Measurements from ENCODE around the gene RFX7.

RFX7 gene

DNA sequence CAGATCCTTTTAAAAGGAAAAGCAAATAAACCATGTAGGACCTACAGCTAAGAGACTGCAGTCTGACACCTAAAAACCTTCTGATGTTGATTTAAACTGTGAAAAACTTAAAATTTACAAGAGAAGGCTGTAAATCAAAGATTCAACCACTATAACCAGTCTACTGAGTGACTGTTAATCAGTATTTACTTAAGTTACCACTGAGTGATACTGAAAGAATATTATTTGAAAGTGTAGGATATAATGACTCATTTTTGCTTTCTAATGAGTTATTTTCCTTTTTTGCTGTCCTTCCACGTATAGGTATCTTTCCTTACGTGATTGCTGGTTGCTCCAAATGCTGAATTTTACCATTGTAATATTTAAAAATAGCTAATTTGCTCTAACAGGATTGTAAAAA, 44.6 kb downstream of the RFX7 start:
- Histone ChIP-seq H3K4me1 (ENCODE audit: control insufficient read depth in 1 of 2, insufficient read depth in 2 of 2, low read length in 2 of 2) (no peaks in the 10 kb centered on the region), H4K12ac (ENCODE audit: low read depth, low read length) (no peak overlapping the region), H3K4me2 (ENCODE audit: low read length) (no peak overlapping the region), H2AFZ (ENCODE audit: insufficient read depth, low read length, poor library complexity) (no peak overlapping the region), H3K27me3 (ENCODE audit: insufficient read depth, low read length) (no peaks in the 10 kb centered on the region), H3K9me3 (ENCODE audit: insufficient read depth, low read depth, low read length) (no peaks in the 10 kb centered on the region), H3K27ac (ENCODE audit: low read depth, low read length) (no peak overlapping the region), H4K91ac (ENCODE audit: low read depth, low read length) (no peak overlapping the region), H3K18ac (ENCODE audit: low read length) (no peak overlapping the region), H3K14ac (ENCODE audit: low read length) (no peak overlapping the region), H3K9ac (ENCODE audit: low read length) (no peak overlapping the region), H2BK12ac (ENCODE audit: low read length) (no peak overlapping the region), H2AK5ac (ENCODE audit: low read length) (no peak overlapping the region), H2BK120ac (ENCODE audit: insufficient read depth, low read length, poor library complexity) (no peak overlapping the region), H3K23ac (ENCODE audit: low read length) (no peak overlapping the region), H3K4ac (ENCODE audit: low read depth, low read length) (no peak overlapping the region), H3K4me3 (ENCODE audit: low read depth, low read length) (no peak overlapping the region), H4K8ac (ENCODE audit: low read depth, low read length) (no peak overlapping the region), H3K79me2 (ENCODE audit: control insufficient read depth, insufficient read depth, low read length, poor library complexity) (peaks cover 2% of the 10 kb centered on the region), H3K36me3 (ENCODE audit: control insufficient read depth in 1 of 2, insufficient read depth in 2 of 2, low read length in 2 of 2) (peaks cover 0 to 1% of the 10 kb centered on the region in 2 experiments), H2BK5ac (ENCODE audit: low read depth, low read length, poor library complexity) (no peak overlapping the region), H3K79me1 (ENCODE audit: low read length) (no peaks in the 10 kb centered on the region)
- no peak for DNase-seq
- no CpG with 5 or more reads among the region's 2 CpGs for WGBS (ENCODE audit: extremely low coverage, insufficient coverage, insufficient read length)

DNA sequence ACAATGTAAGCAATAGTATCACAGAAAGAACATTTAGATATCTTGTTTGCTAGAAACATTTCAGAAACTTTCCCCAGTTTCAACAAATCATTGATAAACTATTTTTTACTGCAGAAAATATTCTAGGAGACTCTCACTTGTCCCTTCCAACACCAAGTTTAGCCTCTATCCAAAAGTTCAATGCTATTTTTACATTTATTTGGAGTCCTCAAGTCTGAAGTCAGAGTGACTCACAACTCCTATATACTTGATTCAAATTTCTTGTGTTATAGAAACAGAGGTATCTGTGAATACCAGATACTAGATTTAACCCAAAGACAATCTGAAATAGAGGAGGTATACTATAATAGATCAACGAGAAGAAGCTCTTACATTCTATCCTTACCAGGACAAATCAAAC, 49.6 kb downstream of the RFX7 start:
- Histone ChIP-seq H3K9ac (ENCODE audit: low read length) (no peak overlapping the region), H3K27me3 (ENCODE audit: insufficient read depth, low read length) (no peaks in the 10 kb centered on the region), H2BK12ac (ENCODE audit: low read length) (no peak overlapping the region), H2BK120ac (ENCODE audit: insufficient read depth, low read length, poor library complexity) (no peak overlapping the region), H2BK5ac (ENCODE audit: low read depth, low read length, poor library complexity) (no peak overlapping the region), H3K9me3 (ENCODE audit: insufficient read depth, low read depth, low read length) (no peaks in the 10 kb centered on the region), H4K12ac (ENCODE audit: low read depth, low read length) (no peak overlapping the region), H3K23ac (ENCODE audit: low read length) (no peak overlapping the region), H2AK5ac (ENCODE audit: low read length) (no peak overlapping the region), H3K4ac (ENCODE audit: low read depth, low read length) (no peak overlapping the region), H3K79me2 (ENCODE audit: control insufficient read depth, insufficient read depth, low read length, poor library complexity) (peaks cover 1% of the 10 kb centered on the region), H3K79me1 (ENCODE audit: low read length) (no peaks in the 10 kb centered on the region), H3K4me2 (ENCODE audit: low read length) (no peak overlapping the region), H3K36me3 (ENCODE audit: control insufficient read depth in 1 of 2, insufficient read depth in 2 of 2, low read length in 2 of 2) (no peaks in the 10 kb centered on the region), H3K27ac (ENCODE audit: low read depth, low read length) (no peak overlapping the region), H2AFZ (ENCODE audit: insufficient read depth, low read length, poor library complexity) (no peak overlapping the region), H3K4me1 (ENCODE audit: control insufficient read depth in 1 of 2, insufficient read depth in 2 of 2, low read length in 2 of 2) (no peaks in the 10 kb centered on the region), H3K18ac (ENCODE audit: low read length) (no peak overlapping the region), H3K4me3 (ENCODE audit: low read depth, low read length) (no peak overlapping the region), H4K8ac (ENCODE audit: low read depth, low read length) (no peak overlapping the region), H3K14ac (ENCODE audit: low read length) (no peak overlapping the region), H4K91ac (ENCODE audit: low read depth, low read length) (no peak overlapping the region)
- DNase-seq = no peak
- WGBS (ENCODE audit: extremely low coverage, insufficient coverage, insufficient read length) = no CpG with 5 or more reads among the region's 1 CpG

DNA sequence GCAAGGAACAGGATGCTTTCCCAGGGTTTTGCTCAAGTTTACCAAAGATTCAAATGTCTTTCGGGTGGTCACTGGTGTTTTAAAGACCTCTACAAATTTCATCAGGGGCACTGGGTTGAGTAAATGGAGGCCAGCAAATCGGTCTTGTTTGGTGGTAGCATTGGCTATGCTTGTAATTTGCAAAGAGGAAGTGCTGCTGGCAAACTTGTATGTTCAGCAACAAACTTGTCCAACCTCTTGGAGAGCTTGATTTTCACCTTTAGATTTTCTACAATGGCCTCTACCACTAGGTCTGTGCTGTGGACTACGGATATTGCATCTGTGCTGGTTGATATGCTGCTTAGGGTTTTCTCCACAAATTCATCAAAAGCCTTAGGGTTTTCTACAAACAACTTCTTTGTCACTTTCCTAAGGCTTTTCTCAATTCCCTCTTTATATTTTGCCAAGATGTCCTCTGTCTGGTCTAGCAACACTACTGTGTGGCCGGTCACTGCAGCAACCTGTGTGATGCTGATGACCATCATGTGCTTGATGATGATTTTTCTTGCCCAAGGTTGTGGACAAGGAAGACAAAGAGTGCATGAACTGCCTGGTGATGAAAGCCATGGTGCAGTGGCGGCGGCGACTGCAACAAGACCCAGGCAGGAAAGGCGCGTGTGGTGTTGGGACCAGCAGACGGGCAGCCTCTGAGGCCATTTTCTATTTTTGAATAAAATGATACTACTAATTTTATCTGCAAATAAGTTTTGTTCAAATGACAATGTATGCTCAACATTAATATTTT, 50.8 kb downstream of the RFX7 start:
- Histone ChIP-seq H3K4me3 (ENCODE audit: low read depth, low read length) (no peak overlapping the region), H3K4me2 (ENCODE audit: low read length) (no peak overlapping the region), H2AK5ac (ENCODE audit: low read length) (no peak overlapping the region), H2AFZ (ENCODE audit: insufficient read depth, low read length, poor library complexity) (no peak overlapping the region), H4K12ac (ENCODE audit: low read depth, low read length) (no peak overlapping the region), H2BK12ac (ENCODE audit: low read length) (no peak overlapping the region), H3K14ac (ENCODE audit: low read length) (no peak overlapping the region), H3K4ac (ENCODE audit: low read depth, low read length) (no peak overlapping the region), H4K91ac (ENCODE audit: low read depth, low read length) (no peak overlapping the region), H2BK5ac (ENCODE audit: low read depth, low read length, poor library complexity) (no peak overlapping the region), H3K23ac (ENCODE audit: low read length) (no peak overlapping the region), H3K9ac (ENCODE audit: low read length) (no peak overlapping the region), H2BK120ac (ENCODE audit: insufficient read depth, low read length, poor library complexity) (no peak overlapping the region), H3K36me3 (ENCODE audit: control insufficient read depth in 1 of 2, insufficient read depth in 2 of 2, low read length in 2 of 2) (no peaks in the 10 kb centered on the region), H3K27me3 (ENCODE audit: insufficient read depth, low read length) (no peaks in the 10 kb centered on the region), H4K8ac (ENCODE audit: low read depth, low read length) (no peak overlapping the region), H3K79me2 (ENCODE audit: control insufficient read depth, insufficient read depth, low read length, poor library complexity) (peaks cover 1% of the 10 kb centered on the region), H3K79me1 (ENCODE audit: low read length) (no peaks in the 10 kb centered on the region), H3K18ac (ENCODE audit: low read length) (no peak overlapping the region), H3K27ac (ENCODE audit: low read depth, low read length) (no peak overlapping the region), H3K9me3 (ENCODE audit: insufficient read depth, low read depth, low read length) (no peaks in the 10 kb centered on the region), H3K4me1 (ENCODE audit: control insufficient read depth in 1 of 2, insufficient read depth in 2 of 2, low read length in 2 of 2) (no peaks in the 10 kb centered on the region)
- WGBS (ENCODE audit: extremely low coverage, insufficient coverage, insufficient read length) = no CpG with 5 or more reads among the region's 10 CpGs
- no peak for DNase-seq

DNA sequence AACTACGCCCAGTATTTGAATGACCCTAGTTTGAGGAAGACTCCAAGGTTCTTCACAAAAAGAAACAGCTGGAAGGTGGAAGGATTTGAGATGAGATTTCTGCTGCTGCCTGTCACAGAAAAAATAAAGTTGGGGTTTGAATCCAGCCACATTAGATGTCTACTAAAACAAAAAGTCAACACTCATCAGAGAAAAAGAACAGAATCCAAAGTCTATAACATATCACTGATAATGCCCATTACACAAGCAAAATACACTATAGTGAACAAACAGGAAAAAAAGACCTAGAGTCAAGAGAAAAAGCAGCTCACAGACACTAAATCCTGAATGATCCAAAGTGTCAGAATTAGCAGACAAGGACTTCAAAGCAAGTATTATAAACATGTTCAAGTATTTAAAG, 56.0 kb downstream of the RFX7 start:
- DNase-seq = no peak
- Histone ChIP-seq H3K4me3 (ENCODE audit: low read depth, low read length) (no peak overlapping the region), H3K79me2 (ENCODE audit: control insufficient read depth, insufficient read depth, low read length, poor library complexity) (peaks cover 1% of the 10 kb centered on the region), H3K36me3 (ENCODE audit: control insufficient read depth in 1 of 2, insufficient read depth in 2 of 2, low read length in 2 of 2) (no peaks in the 10 kb centered on the region), H4K91ac (ENCODE audit: low read depth, low read length) (no peak overlapping the region), H2BK12ac (ENCODE audit: low read length) (no peak overlapping the region), H2AFZ (ENCODE audit: insufficient read depth, low read length, poor library complexity) (no peak overlapping the region), H3K4me1 (ENCODE audit: control insufficient read depth in 1 of 2, insufficient read depth in 2 of 2, low read length in 2 of 2) (no peaks in the 10 kb centered on the region), H2BK120ac (ENCODE audit: insufficient read depth, low read length, poor library complexity) (no peak overlapping the region), H3K9ac (ENCODE audit: low read length) (no peak overlapping the region), H3K23ac (ENCODE audit: low read length) (no peak overlapping the region), H3K9me3 (ENCODE audit: insufficient read depth, low read depth, low read length) (no peaks in the 10 kb centered on the region), H4K8ac (ENCODE audit: low read depth, low read length) (no peak overlapping the region), H3K4me2 (ENCODE audit: low read length) (no peak overlapping the region), H2BK5ac (ENCODE audit: low read depth, low read length, poor library complexity) (no peak overlapping the region), H3K27me3 (ENCODE audit: insufficient read depth, low read length) (no peaks in the 10 kb centered on the region), H3K79me1 (ENCODE audit: low read length) (no peaks in the 10 kb centered on the region), H3K14ac (ENCODE audit: low read length) (no peak overlapping the region), H2AK5ac (ENCODE audit: low read length) (no peak overlapping the region), H3K4ac (ENCODE audit: low read depth, low read length) (no peak overlapping the region), H3K18ac (ENCODE audit: low read length) (no peak overlapping the region), H4K12ac (ENCODE audit: low read depth, low read length) (no peak overlapping the region), H3K27ac (ENCODE audit: low read depth, low read length) (no peak overlapping the region)
- WGBS (ENCODE audit: extremely low coverage, insufficient coverage, insufficient read length) = no CpG with 5 or more reads among the region's 1 CpG

Measured in trophoblast cell (in vitro differentiated cells and primary cell).